Panc1 (cell line): ENCODE measurements around the gene CCDC86. TPM values are rescaled to one million over a fixed set of nuclear protein-coding genes. Genes with fewer than 3 reads are reported as not detected.

Experiments
- ATAC-seq: fragments of 200-7000 bp; cut with Tn5 transposase; 2 replicates; pipeline ENCODE4 v1.9.1; 2020; ENCODE audit warnings: mild to moderate bottlenecking, moderate library complexity
- BruUV-seq: library from RNA; stranded (reverse); fragments of 400-500 nt; replicated peaks from 2 replicates; lab custom pipeline; 2021; lab: Mats Ljungman, UMichigan
- CTCF ChIA-PET: fragments of 300-600 bp; sonication (Branson Sonifier 250); formaldehyde crosslinking; loops from one replicate; lab custom pipeline; 2022; ENCODE audit warnings: antibody characterized with exemption; lab: Charles Lee
- POLR2A ChIA-PET: fragments of 300-600 bp; sonication (Branson Sonifier 250); formaldehyde crosslinking; loops from one replicate; lab custom pipeline; 2022; ENCODE audit warnings: antibody characterized with exemption; lab: Charles Lee
- DNase-seq: peaks from one replicate; pipeline ENCODE4 v3.0.0-alpha.2; 2010; ENCODE audit warnings: low read depth, low spot score
- H3K27ac ChIP-seq: 2 replicates; pipeline ENCODE4 v1.5.1; 2011; ENCODE audit warnings: mild to moderate bottlenecking, low read length, inconsistent platforms
- H3K27me3 ChIP-seq: fragments of 200-500 bp; sonication (Bioruptor generic); 2 replicates; pipeline ENCODE4 v1.6.0; 2014; ENCODE audit warnings: low read length, inconsistent platforms; ENCODE audit not compliant: control insufficient read depth, insufficient read depth
- H3K36me3 ChIP-seq: fragments of 200-500 bp; sonication (Bioruptor generic); 2 replicates; pipeline ENCODE4 v1.5.1; 2014; ENCODE audit warnings: inconsistent platforms, mild to moderate bottlenecking, low read length, moderate library complexity; ENCODE audit not compliant: control insufficient read depth, insufficient read depth
- H3K4me1 ChIP-seq: 2 replicates; pipeline ENCODE4 v1.5.1; 2011; ENCODE audit warnings: inconsistent platforms, mild to moderate bottlenecking, low read length, moderate library complexity; ENCODE audit not compliant: control insufficient read depth, insufficient read depth
- H3K4me3 ChIP-seq, 2 experiments: 2 replicates each; pipeline ENCODE4 v1.5.1; 2011 to 2012; ENCODE audit warnings: low read depth in 2 of 2, low read length in 2 of 2, mild to moderate bottlenecking in 2 of 2, inconsistent platforms in 1 of 2, moderate library complexity in 1 of 2
- H3K9me3 ChIP-seq: fragments of 200-500 bp; sonication (Bioruptor generic); 2 replicates; pipeline ENCODE4 v1.5.1; 2014; ENCODE audit warnings: low read depth, mild to moderate bottlenecking, inconsistent platforms, low read length, moderate library complexity; ENCODE audit not compliant: control insufficient read depth, insufficient read depth
- CTCF ChIP-seq: fragments of 450-650 bp; IDR thresholded peaks from 2 replicates; pipeline ENCODE4 v1.5.1; 2017; ENCODE audit warnings: mild to moderate bottlenecking
- POLR2AphosphoS5 ChIP-seq: IDR thresholded peaks from 2 replicates; pipeline ENCODE4 v1.6.1; 2012; ENCODE audit warnings: mild to moderate bottlenecking, low read depth, low read length, moderate library complexity
- SIN3A ChIP-seq: IDR thresholded peaks from 2 replicates; pipeline ENCODE4 v1.6.1; 2012; ENCODE audit warnings: low read depth, mild to moderate bottlenecking, low read length, moderate library complexity, borderline replicate concordance; ENCODE audit not compliant: insufficient read depth
- TCF7L2 ChIP-seq: IDR thresholded peaks from 2 replicates; pipeline ENCODE4 v1.6.1; 2011; ENCODE audit warnings: mild to moderate bottlenecking, low read depth, low read length, inconsistent platforms
- in situ Hi-C: cut with HindIII; loops from 2 replicates; pipeline ENCODE4 v1.10.0; 2016; ENCODE audit warnings: low sequenced_read_pairs, low pct_unique_long_range_greater_than_20kb
- intact Hi-C: fragments of 100-400 bp; cut with micrococcal nuclease; formaldehyde crosslinking; loops from one replicate; pipeline ENCODE4 v1.10.0; 2022; ENCODE audit not compliant: unreplicated experiment
- total RNA-seq: library from RNA; stranded (reverse); gene quantifications from one replicate; pipeline ENCODE4 v1.2.1, GENCODE V29; 2021; ENCODE audit not compliant: unreplicated experiment
- TF ChIP-seq, protein P1 (sequence below), 2 experiments: IDR thresholded peaks; 2 replicates each; pipeline ENCODE4 v1.6.1; 2011 to 2012; ENCODE audit warnings: low read depth in 2 of 2, control low read depth in 1 of 2, low read length in 1 of 2, mild to moderate bottlenecking in 1 of 2, moderate library complexity in 1 of 2; ENCODE audit not compliant: insufficient read depth in 1 of 2

Gene CCDC86
- total RNA-seq, 1 experiment from 2014 or later: 70.2 TPM

DNA sequence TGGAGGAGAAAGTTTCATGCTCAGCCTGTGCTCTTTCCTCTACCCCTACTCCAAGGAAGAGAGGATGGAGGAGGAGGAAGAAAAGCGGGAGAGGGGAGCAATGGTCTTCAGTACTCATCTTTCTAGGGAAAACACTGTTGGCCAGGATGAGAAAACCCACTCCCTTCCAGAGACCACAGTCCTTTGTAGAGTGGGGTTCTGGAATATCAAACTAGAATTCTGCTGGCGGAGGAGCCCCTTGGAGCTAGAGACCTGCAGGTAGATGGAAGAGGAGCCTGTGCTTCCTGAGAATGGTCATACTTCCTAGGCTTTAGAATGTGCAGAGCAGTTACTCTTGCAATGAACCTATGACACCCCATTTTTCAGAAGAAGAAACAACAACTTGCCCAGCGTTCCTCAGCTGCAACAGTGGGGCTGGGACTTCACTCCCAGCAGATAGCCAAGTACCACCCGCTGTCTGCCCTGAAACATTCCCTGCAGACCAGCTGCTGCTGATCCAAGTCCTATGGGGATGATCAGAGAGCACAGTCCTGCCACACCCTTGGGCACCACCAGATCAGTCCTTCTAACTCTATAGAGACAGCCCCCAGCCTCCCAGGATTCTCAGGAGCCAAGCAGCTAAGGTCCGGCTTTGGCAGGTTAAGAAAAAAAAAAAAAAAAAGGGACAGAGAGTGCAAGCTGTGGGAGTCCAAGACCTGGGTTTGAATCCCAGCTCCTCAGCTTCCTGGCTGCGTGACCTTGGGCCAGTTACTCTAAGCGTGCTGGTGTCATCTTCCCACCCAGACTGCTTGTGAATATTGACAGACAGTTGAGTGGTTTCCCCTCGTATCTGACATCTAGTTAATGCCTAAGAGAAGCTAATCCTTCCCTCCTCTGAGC is 13.2 kb downstream of the CCDC86 start:
- Histone ChIP-seq H3K27me3 (no peaks in the 10 kb centered on the region), H3K27ac (no peak overlapping the region), H3K4me1 (no peaks in the 10 kb centered on the region), H3K9me3 (no peaks in the 10 kb centered on the region), H3K4me3 (no peak overlapping the region), H3K36me3 (no peaks in the 10 kb centered on the region)
- ChIA-PET POLR2A (interaction anchor here (0.6 kb wide), 2 partner anchors 24 to 286 kb away, joined by 3 to 8 read pairs; no protein-coding TSS in a partner anchor), CTCF (interaction anchor here (0.7 to 0.9 kb wide), 2 partner anchors 23 to 33 kb away, joined by 3 read pairs; no protein-coding TSS in a partner anchor)
- ATAC-seq (no peak), DNase-seq (no peak)
- no peak for TF ChIP-seq SIN3A
- TF ChIP-seq POLR2AphosphoS5: no peak
- no peak for TF ChIP-seq CTCF
- no peak for TF ChIP-seq TCF7L2
- TF ChIP-seq, protein P1, sequence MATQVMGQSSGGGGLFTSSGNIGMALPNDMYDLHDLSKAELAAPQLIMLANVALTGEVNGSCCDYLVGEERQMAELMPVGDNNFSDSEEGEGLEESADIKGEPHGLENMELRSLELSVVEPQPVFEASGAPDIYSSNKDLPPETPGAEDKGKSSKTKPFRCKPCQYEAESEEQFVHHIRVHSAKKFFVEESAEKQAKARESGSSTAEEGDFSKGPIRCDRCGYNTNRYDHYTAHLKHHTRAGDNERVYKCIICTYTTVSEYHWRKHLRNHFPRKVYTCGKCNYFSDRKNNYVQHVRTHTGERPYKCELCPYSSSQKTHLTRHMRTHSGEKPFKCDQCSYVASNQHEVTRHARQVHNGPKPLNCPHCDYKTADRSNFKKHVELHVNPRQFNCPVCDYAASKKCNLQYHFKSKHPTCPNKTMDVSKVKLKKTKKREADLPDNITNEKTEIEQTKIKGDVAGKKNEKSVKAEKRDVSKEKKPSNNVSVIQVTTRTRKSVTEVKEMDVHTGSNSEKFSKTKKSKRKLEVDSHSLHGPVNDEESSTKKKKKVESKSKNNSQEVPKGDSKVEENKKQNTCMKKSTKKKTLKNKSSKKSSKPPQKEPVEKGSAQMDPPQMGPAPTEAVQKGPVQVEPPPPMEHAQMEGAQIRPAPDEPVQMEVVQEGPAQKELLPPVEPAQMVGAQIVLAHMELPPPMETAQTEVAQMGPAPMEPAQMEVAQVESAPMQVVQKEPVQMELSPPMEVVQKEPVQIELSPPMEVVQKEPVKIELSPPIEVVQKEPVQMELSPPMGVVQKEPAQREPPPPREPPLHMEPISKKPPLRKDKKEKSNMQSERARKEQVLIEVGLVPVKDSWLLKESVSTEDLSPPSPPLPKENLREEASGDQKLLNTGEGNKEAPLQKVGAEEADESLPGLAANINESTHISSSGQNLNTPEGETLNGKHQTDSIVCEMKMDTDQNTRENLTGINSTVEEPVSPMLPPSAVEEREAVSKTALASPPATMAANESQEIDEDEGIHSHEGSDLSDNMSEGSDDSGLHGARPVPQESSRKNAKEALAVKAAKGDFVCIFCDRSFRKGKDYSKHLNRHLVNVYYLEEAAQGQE (IDR thresholded peaks at IDR 0.05; ENCODE audit: insufficient read depth in 1 of 2, low read depth in 2 of 2, low read length in 1 of 2): no peak
- no TSS peak for BruUV-seq
- in situ Hi-C loops: no loop called here
- intact Hi-C loops: no loop called here

GRCh38 chr11:60855726-60856633 is 14.1 kb downstream of the CCDC86 start, which contains the start of gene PTGDR2:
PTGDR2 (minus strand) TSS chr11:60855950; CDS start chr11:60853722, 2,228 bp downstream.
- POLR2A ChIA-PET: interaction anchor here (0.6 kb wide), 2 partner anchors 25 to 285 kb away, joined by 3 to 8 read pairs; no protein-coding TSS in a partner anchor
- intact Hi-C loops (no loop called here), in situ Hi-C loops (no loop called here)
- TF ChIP-seq POLR2AphosphoS5: no peak
- TF ChIP-seq SIN3A: no peak
- no peaks in the 10 kb centered on the region for H3K9me3 ChIP-seq
- no peak for DNase-seq
- H3K27ac ChIP-seq: no peak within 1 kb of the TSS
- H3K4me1 ChIP-seq: no peaks in the 10 kb centered on the region
- CTCF ChIA-PET: interaction anchor here (0.7 kb wide), 1 partner anchor 32 kb away, joined by 3 read pairs; no protein-coding TSS in a partner anchor
- ATAC-seq: no peak
- H3K27me3 ChIP-seq: no peaks in the 10 kb centered on the region
- no peaks in the 10 kb centered on the region for H3K36me3 ChIP-seq
- no TSS peak for BruUV-seq
- H3K4me3 ChIP-seq: no peak within 1 kb of the TSS
